K562 (cell line): ENCODE data around the gene BCL2L1. TPM values are rescaled to one million over a fixed set of nuclear protein-coding genes. Genes with fewer than 3 reads are reported as not detected.

Experiments used
- ATAC-seq: fragments of 200-7000 bp; cut with Tn5 transposase; 3 replicates; pipeline ENCODE4 v1.9.1; 2020; ENCODE audit warnings: moderate library complexity
- BruUV-seq: library from RNA; stranded (reverse); fragments of 400-500 nt; replicated peaks from 2 replicates; lab custom pipeline; 2021; lab: Mats Ljungman, UMichigan
- CTCF ChIA-PET: fragments of 300-600 bp; formaldehyde crosslinking; extraction: SDS; loops from one replicate; lab custom pipeline; 2021; ENCODE audit warnings: low intra/inter-chr PET ratio; lab: Yijun Ruan, JAX
- POLR2A ChIA-PET: fragments of 300-600, 350-650 bp; sonication (Branson Sonifier 250); formaldehyde crosslinking; extraction: SDS; loops from one replicate; lab custom pipeline; 2021; ENCODE audit warnings: antibody characterized with exemption, inconsistent platforms; lab: Yijun Ruan, JAX
- DNase-seq, 4 experiments: peaks; one replicate each; pipeline versions ENCODE4 v3.0.0 to v3.0.0-alpha.2; 2011 to 2018; ENCODE audit warnings: low spot score in 3 of 4, mixed read lengths in 3 of 4; ENCODE audit errors: extremely low read depth in 1 of 4
- FAIRE-seq: peaks from 2 replicates; lab custom pipeline; 2011; peaks lifted over from hg19 to GRCh38; lab: Jason Lieb, UNC
- H2AFZ ChIP-seq: 2 replicates; pipeline ENCODE4 v1.6.0; 2011; ENCODE audit warnings: low read depth, low read length, control low read depth, inconsistent platforms
- H3K27ac ChIP-seq: fragments of 200-600 bp; 3 replicates; pipeline ENCODE4 v1.8.0; 2011; ENCODE audit warnings: low read depth, mild to moderate bottlenecking, control low read depth, inconsistent platforms, low read length, moderate library complexity, mixed read lengths; ENCODE audit errors: extremely low read depth
- H3K27me3 ChIP-seq, 2 experiments: fragments of 300-600 bp in 1 of 2; 2 replicates in 1 of 2; 3 replicates in 1 of 2; pipeline versions ENCODE4 v1.6.0 to v1.8.0; 2011; ENCODE audit warnings: inconsistent platforms in 2 of 2, low read length in 2 of 2, mild to moderate bottlenecking in 1 of 2, mixed read lengths in 1 of 2, moderate library complexity in 1 of 2; ENCODE audit not compliant: control insufficient read depth in 2 of 2, insufficient read depth in 2 of 2
- H3K36me3 ChIP-seq: fragments of 300-600 bp; 3 replicates; pipeline ENCODE4 v1.8.0; 2011; ENCODE audit warnings: mild to moderate bottlenecking, low read length, inconsistent platforms; ENCODE audit not compliant: control insufficient read depth, insufficient read depth
- H3K4me1 ChIP-seq, 2 experiments: fragments of 200-600 bp in 1 of 2; replicated peaks in 1 of 2; 2 replicates in 1 of 2; 3 replicates in 1 of 2; pipeline versions ENCODE4 v1.5.1 to v1.8.0; 2011; ENCODE audit warnings: inconsistent platforms in 2 of 2, low read length in 2 of 2, mild to moderate bottlenecking in 1 of 2, mixed read lengths in 1 of 2, moderate library complexity in 1 of 2; ENCODE audit not compliant: control insufficient read depth in 2 of 2, insufficient read depth in 2 of 2
- H3K4me2 ChIP-seq: 2 replicates; pipeline ENCODE4 v1.6.1; 2011; ENCODE audit warnings: low read length, control low read depth, inconsistent platforms, mixed read lengths; ENCODE audit not compliant: insufficient read depth
- H3K4me3 ChIP-seq: fragments of 200-600 bp; sonication (generic), shearing (Covaris generic); 2 replicates; pipeline ENCODE4 v1.5.1; 2016; ENCODE audit warnings: control low read depth, inconsistent platforms
- H3K79me2 ChIP-seq: fragments of 200-600 bp; 3 replicates; pipeline ENCODE4 v1.8.0; 2011; ENCODE audit warnings: low read length, inconsistent platforms; ENCODE audit not compliant: control insufficient read depth, insufficient read depth
- H3K9ac ChIP-seq, 2 experiments: 2 replicates each; pipeline versions ENCODE4 v1.6.0 to v1.6.1; 2011; ENCODE audit warnings: low read depth in 2 of 2, low read length in 2 of 2, control low read depth in 1 of 2, inconsistent platforms in 1 of 2, mild to moderate bottlenecking in 1 of 2, mixed read lengths in 1 of 2; ENCODE audit not compliant: insufficient read depth in 1 of 2
- H3K9me1 ChIP-seq: one replicate; pipeline ENCODE4 v1.6.0; 2011; ENCODE audit warnings: inconsistent platforms, mild to moderate bottlenecking, low read length, moderate library complexity; ENCODE audit not compliant: control insufficient read depth, insufficient read depth
- H3K9me3 ChIP-seq: replicated peaks from 2 replicates; pipeline ENCODE4 v1.5.1; 2011; ENCODE audit warnings: low read depth, low read length, inconsistent platforms; ENCODE audit not compliant: control insufficient read depth, insufficient read depth
- H4K20me1 ChIP-seq: replicated peaks from 2 replicates; pipeline ENCODE4 v1.6.1; 2011; ENCODE audit warnings: low read length, inconsistent platforms, mixed read lengths; ENCODE audit not compliant: control insufficient read depth, insufficient read depth
- COPS2 ChIP-seq: fragments of 450-650 bp; conservative IDR thresholded peaks from 2 replicates; pipeline ENCODE4 v1.6.1; 2016; ENCODE audit warnings: mild to moderate bottlenecking, moderate library complexity
- HDAC3 ChIP-seq: fragments of 450-650 bp; IDR thresholded peaks from 2 replicates; pipeline ENCODE4 v1.6.1; 2018; ENCODE audit warnings: borderline replicate concordance, mild to moderate bottlenecking, moderate library complexity; ENCODE audit not compliant: partially characterized antibody
- HDAC8 ChIP-seq: fragments of 450-650 bp; IDR thresholded peaks from 2 replicates; pipeline ENCODE4 v1.6.1; 2016; ENCODE audit warnings: mild to moderate bottlenecking, missing genetic modification characterization, moderate library complexity, missing compliant biosample characterization
- MECOM ChIP-seq: fragments of 250-450 bp; sonication (Bioruptor Pico); IDR thresholded peaks from 2 replicates; pipeline ENCODE4 v1.8.0; 2022; ENCODE audit warnings: inconsistent platforms
- PURB ChIP-seq: sonication (generic); formaldehyde crosslinking; IDR thresholded peaks from 2 replicates; pipeline ENCODE4 v1.9.0; 2021; ENCODE audit warnings: low read depth, mild to moderate bottlenecking, missing genetic modification reagents
- ZNF121 ChIP-seq: sonication (generic); formaldehyde crosslinking; conservative IDR thresholded peaks from 2 replicates; pipeline ENCODE4 v1.8.0; 2022; ENCODE audit warnings: missing genetic modification reagents
- in situ Hi-C: fragments of 300-500 bp; cut with MboI; formaldehyde crosslinking; loops from 4 replicates; pipeline ENCODE4 v1.15.0; 2018; ENCODE audit warnings: inconsistent platforms, mixed read lengths
- intact Hi-C: fragments of 100-400 bp; cut with micrococcal nuclease; formaldehyde crosslinking; loops from 2 replicates; pipeline ENCODE4 v1.14.2; 2022
- polyA plus RNA-seq, 8 experiments: library from polyadenylated mRNA; depleted of rRNA in 4 of 8; stranded (reverse) in 5 of 8; unstranded in 3 of 8; fragments of >200 nt; fragmentation: Nextera tagmentation in 2 of 8; fragmentation: Illumina TruSeq in 1 of 8; extraction: Ambion mirVana in 2 of 8; extraction: Trizol in 1 of 8; gene quantifications; 2 replicates each; pipeline versions ENCODE4 v1.2.1 to v1.2.3, GENCODE V29; 2011 to 2014; ENCODE audit warnings: inconsistent platforms in 1 of 8, missing spikeins in 1 of 8
- total RNA-seq, 7 experiments: library from RNA; depleted of rRNA in 6 of 7; stranded (reverse); fragments of >200 nt in 6 of 7; fragmentation: Illumina TruSeq in 2 of 7; extraction: Trizol in 2 of 7; gene quantifications; 2 replicates each; pipeline versions ENCODE4 v1.2.1 to v1.2.3, GENCODE V29; 2011 to 2021; ENCODE audit warnings: low replicate concordance in 1 of 7
- TF ChIP-seq, protein P1 (sequence below): IDR thresholded peaks from 2 replicates; pipeline ENCODE4 v1.6.1; 2016; ENCODE audit warnings: missing genetic modification characterization, missing compliant biosample characterization

The BCL2L1 gene
- total and polyA plus RNA-seq, 9 of the 15 experiments (the other 6 are each of a cell fraction or from before 2014, with no cell fraction given) = 3.3 to 182 (median 120) TPM

DNA sequence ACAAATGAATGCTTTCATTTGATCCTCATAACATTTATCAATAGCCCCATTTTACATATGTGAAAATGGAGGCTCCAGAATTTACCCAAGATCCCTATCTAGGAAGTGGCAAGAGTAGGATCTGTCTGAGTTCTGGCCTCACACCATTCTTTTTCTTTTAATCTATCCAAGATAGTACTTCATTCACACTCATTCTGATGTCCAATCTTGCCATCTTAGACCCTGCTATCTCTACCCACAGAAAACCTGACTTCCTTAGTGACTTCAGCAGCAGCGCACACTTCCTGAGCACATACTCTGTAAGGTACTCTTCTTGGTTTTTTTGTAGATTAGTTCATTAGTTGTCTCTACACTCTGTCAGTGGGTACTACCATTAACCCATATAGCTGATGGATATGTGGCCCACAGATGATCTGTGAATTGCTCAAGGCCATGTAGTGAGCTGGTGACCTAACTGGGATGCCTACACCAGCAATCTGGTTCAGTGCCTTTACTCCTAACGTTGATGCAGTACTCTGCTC, 48.7 kb downstream of the BCL2L1 start (continued):
- TF ChIP-seq, protein P1, sequence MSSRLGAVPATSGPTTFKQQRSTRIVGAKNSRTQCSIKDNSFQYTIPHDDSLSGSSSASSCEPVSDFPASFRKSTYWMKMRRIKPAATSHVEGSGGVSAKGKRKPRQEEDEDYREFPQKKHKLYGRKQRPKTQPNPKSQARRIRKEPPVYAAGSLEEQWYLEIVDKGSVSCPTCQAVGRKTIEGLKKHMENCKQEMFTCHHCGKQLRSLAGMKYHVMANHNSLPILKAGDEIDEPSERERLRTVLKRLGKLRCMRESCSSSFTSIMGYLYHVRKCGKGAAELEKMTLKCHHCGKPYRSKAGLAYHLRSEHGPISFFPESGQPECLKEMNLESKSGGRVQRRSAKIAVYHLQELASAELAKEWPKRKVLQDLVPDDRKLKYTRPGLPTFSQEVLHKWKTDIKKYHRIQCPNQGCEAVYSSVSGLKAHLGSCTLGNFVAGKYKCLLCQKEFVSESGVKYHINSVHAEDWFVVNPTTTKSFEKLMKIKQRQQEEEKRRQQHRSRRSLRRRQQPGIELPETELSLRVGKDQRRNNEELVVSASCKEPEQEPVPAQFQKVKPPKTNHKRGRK (tag) = no peak
- no peak for TF ChIP-seq HDAC8 (tag)

DNA sequence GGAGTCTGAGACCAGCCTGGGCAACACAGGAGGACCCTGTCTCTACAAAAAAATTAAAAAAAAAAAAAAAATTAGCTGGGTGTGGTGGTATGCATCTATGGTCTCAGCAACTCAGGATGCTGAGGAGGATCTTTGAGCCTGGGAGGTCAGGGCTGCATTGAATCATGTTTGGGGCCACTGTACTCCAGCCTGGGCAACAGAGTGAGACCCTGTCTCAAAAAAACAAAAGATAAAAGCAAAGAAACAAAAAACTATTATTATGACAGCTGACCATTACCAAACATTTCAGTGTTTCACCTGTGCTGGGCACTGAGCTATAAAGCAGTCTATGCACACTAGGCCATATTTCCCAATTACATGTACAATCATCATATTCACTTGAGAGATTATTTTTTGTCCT, 49.2 kb downstream of the BCL2L1 start:
- peaks cover 82% of the 10 kb centered on the region for H3K36me3 ChIP-seq
- ChIA-PET CTCF (no interaction called here), POLR2A (interaction anchor here (1.4 to 5.3 kb wide), 2 partner anchors 12 to 40 kb away, joined by 4 to 35 read pairs; no protein-coding TSS in a partner anchor)
- no peak overlapping the region for H3K4me3 ChIP-seq
- no peak overlapping the region for H2AFZ ChIP-seq
- no TSS peak for BruUV-seq
- no peaks in the 10 kb centered on the region for H3K9me3 ChIP-seq
- no peaks in the 10 kb centered on the region for H4K20me1 ChIP-seq
- ATAC-seq (no peak), DNase-seq (no peak), FAIRE-seq (no peak)
- no peaks in the 10 kb centered on the region for H3K9me1 ChIP-seq
- peaks cover 85 to 90% of the 10 kb centered on the region in 2 experiments for H3K4me1 ChIP-seq
- intact Hi-C loops = no loop called here
- in situ Hi-C loops = no loop called here
- peak overlapping the region in 1 of 2 experiments; percentile 82; a peak in 2 of 4 replicates for H3K9ac ChIP-seq
- H3K79me2 ChIP-seq = peaks cover 95% of the 10 kb centered on the region
- no peak for TF ChIP-seq COPS2
- no peak for TF ChIP-seq PURB (CRISPR knock-in tag)
- 0 out of 2 replicates have a peak, but pooled peaks have one; percentile 2 for TF ChIP-seq MECOM (CRISPR knock-in tag)
- TF ChIP-seq ZNF121 (CRISPR knock-in tag) = peak; percentile 65
- peak; percentile 11 for TF ChIP-seq HDAC3
- no peak overlapping the region for H3K4me2 ChIP-seq
- H3K27me3 ChIP-seq = no peaks in the 10 kb centered on the region
- H3K27ac ChIP-seq = peak overlapping the region; percentile 94
